ENCODE data around the gene BCL2L14.

DNA sequence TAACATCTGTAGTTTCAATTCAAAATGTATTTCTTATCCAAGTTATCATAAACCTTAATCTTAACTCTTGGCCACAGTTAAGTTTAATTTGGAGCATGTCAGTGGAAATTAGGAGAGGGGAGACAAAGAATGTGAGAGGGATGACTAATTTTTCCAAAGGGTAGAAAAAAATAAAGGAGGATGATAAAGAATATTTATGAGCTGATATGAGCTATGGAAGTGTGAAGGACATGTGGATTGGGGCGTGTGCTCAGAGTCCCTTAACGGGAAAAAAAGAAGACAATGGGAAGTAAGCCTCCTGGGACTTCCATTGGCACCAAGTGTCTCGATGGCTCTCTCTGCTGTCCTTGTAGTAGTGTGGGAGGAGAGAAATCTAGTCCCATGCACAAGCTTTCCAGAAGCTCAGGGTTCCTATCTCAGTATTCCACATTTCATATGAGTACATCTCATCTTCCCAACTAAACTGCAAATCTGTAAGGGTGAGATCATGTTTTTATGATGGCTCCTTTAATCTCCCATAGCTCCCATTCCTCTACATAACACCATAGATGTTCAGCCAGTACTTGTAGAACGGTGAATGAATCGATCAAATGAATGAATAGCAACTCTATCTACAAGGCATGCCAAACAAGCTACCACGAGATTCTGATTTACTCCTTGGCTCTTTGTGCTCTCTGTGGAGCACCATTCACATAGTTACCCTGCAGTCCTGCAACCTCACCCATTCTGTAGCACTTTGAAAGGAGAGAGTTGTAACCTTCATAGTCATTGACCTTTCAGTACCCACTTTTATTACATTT, 27.4 kb downstream of the BCL2L14 start:
- TF ChIP-seq KHSRP (IDR thresholded peaks at IDR 0.05) (no peak), POLR2A (conservative IDR thresholded peaks at IDR 0.05) (no peak), SP1 (CRISPR knock-in tag; IDR thresholded peaks at IDR 0.05) (no peak), ZNF282 (CRISPR knock-in tag; IDR thresholded peaks at IDR 0.05) (no peak), EZH2 (IDR thresholded peaks at IDR 0.05; ENCODE audit: borderline replicate concordance, low read depth, low read length) (no peak), HLTF (IDR thresholded peaks at IDR 0.05) (no peak), MAZ (CRISPR knock-in tag; conservative IDR thresholded peaks at IDR 0.05 in 1 of 2, IDR thresholded peaks at IDR 0.05 in 1 of 2) (no peak)
- TF ChIP-seq, protein P1, sequence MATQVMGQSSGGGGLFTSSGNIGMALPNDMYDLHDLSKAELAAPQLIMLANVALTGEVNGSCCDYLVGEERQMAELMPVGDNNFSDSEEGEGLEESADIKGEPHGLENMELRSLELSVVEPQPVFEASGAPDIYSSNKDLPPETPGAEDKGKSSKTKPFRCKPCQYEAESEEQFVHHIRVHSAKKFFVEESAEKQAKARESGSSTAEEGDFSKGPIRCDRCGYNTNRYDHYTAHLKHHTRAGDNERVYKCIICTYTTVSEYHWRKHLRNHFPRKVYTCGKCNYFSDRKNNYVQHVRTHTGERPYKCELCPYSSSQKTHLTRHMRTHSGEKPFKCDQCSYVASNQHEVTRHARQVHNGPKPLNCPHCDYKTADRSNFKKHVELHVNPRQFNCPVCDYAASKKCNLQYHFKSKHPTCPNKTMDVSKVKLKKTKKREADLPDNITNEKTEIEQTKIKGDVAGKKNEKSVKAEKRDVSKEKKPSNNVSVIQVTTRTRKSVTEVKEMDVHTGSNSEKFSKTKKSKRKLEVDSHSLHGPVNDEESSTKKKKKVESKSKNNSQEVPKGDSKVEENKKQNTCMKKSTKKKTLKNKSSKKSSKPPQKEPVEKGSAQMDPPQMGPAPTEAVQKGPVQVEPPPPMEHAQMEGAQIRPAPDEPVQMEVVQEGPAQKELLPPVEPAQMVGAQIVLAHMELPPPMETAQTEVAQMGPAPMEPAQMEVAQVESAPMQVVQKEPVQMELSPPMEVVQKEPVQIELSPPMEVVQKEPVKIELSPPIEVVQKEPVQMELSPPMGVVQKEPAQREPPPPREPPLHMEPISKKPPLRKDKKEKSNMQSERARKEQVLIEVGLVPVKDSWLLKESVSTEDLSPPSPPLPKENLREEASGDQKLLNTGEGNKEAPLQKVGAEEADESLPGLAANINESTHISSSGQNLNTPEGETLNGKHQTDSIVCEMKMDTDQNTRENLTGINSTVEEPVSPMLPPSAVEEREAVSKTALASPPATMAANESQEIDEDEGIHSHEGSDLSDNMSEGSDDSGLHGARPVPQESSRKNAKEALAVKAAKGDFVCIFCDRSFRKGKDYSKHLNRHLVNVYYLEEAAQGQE (IDR thresholded peaks at IDR 0.05; ENCODE audit: borderline replicate concordance): no peak
- TF ChIP-seq, protein P1 (CRISPR knock-in tag; IDR thresholded peaks at IDR 0.05; ENCODE audit: low read depth): no peak

Data from K562 (cell line).